HG03457 (cell line): ENCODE measurements around the gene FER1L5.

Experiments used
- ATAC-seq: cut with Tn5 transposase; IDR thresholded peaks from one replicate; pipeline ENCODE4 v1.9.1; 2021; ENCODE audit warnings: moderate number of reproducible peaks; ENCODE audit not compliant: unreplicated experiment

FER1L5 gene

GRCh38 chr2:96739076-96739632, 96.6 kb downstream of the FER1L5 start:
- no peak for ATAC-seq

DNA sequence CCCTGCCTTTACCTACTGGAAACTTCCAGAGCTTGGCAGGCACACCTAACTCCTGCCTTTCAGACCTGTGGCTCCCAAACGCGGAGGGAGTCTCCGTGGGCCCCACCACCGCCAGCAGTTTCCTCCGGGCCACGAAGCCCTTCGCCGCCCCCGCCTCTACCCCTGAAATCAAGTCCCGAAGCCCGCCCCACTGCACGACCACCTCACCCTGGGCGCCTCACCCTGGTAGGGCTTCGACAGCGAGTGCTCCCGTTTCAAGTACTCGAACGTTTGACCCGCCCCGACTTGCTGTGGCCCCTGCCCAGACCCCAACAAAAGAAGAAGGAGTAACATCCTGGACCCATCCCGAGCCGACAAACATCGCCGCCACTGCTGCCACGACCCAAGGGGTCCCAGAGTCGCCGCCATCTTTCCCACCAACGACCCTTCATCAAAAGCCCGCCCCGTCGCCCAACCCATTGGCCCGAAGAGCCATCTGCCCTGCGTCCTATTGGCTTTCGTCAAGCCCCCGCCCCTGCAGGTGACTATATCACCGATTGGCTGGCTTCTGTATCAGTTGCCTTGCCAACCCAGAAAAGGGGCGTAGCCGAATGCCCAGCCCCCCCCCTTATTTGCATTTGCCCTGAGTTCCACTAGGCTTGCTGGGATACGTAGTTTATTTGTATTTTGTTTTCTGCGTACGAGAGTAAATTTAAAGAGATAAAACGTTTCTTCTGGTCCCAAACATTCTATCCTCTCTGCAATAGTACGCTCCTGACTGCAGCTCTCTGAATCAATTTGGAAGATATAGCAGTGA, 97.3 kb downstream of the FER1L5 start, which contains the start of gene LMAN2L:
Gene LMAN2L, minus strand, starts transcription at position 432 of the 796 bp plus-strand sequence. Its CDS starts 24 bp downstream, at position 408.
- peak; percentile 96 for ATAC-seq

GRCh38 chr2:96747061-96747617, 104.6 kb downstream of the FER1L5 start:
- no peak for ATAC-seq

DNA sequence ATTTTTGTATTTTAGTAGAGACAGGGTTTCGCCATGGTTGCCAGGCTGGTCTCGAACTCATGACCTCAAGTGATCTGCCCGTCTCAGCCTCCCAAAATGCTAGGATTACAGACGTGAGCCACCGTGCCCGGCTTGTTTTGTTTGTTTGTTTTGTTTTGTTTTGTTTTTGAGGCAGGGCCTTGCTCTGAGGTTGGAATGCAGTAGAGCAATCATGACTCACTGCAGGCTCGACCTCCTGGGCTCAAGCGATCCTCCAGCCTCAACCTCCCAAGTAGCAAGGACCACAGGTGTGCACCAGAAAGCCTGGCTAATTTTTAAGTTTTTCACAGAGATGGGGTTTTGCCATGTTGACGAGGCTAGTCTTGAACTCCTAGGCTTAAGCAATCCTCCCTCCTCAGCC, 109.2 kb downstream of the FER1L5 start:
- ATAC-seq = no peak

- no peak for ATAC-seq
Observed at GRCh38 chr2:96753661-96754282, 111.2 kb downstream of the FER1L5 start.

DNA sequence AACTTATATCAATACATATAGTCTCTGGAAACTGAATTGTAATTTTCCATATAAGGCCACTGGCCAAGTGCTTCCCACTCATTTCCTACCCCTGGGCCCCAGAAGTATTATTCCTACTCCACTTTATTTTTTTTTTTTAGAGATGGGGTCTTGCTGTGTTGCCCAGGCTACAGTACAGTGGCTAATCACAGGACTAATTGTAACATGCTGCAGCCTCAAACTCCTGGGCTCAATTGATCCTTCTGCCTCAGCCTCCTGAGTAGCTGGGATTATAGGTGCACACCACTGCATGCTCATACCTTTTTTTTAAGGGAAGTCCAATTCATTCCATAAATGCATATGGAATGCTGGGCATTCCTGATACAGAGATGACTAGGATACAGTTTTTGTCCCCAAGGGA, 111.8 kb downstream of the FER1L5 start:
- ATAC-seq = no peak
